H9 (cell line): ENCODE results near the gene MAML3. TPM values are rescaled to one million over a fixed set of nuclear protein-coding genes. Genes with fewer than 3 reads are reported as not detected.

Experiments
- DNase-seq: peaks from one replicate; pipeline ENCODE4 v3.0.0-alpha.2; 2017
- H2AFZ ChIP-seq: one replicate; pipeline ENCODE4 v1.6.1; 2013; ENCODE audit warnings: mild to moderate bottlenecking, low read length, control low read depth, moderate library complexity
- H2AK5ac ChIP-seq: 2 replicates; pipeline ENCODE4 v1.6.1; 2013; ENCODE audit warnings: low read length, control low read depth, mixed read lengths; ENCODE audit not compliant: insufficient read length
- H2BK120ac ChIP-seq: one replicate; pipeline ENCODE4 v1.6.1; 2013; ENCODE audit warnings: low read depth, mild to moderate bottlenecking, low read length, control low read depth, inconsistent platforms; ENCODE audit not compliant: poor library complexity, severe bottlenecking
- H2BK12ac ChIP-seq: 2 replicates; pipeline ENCODE4 v1.6.1; 2013; ENCODE audit warnings: low read length, control low read depth, mixed read lengths, low read depth; ENCODE audit not compliant: insufficient read length
- H2BK15ac ChIP-seq: 2 replicates; pipeline ENCODE4 v1.6.1; 2013; ENCODE audit warnings: low read depth, low read length, control low read depth
- H2BK20ac ChIP-seq: one replicate; pipeline ENCODE4 v1.6.1; 2013; ENCODE audit warnings: low read depth, mild to moderate bottlenecking, low read length, control low read depth, inconsistent platforms; ENCODE audit not compliant: poor library complexity, severe bottlenecking
- H2BK5ac ChIP-seq: 2 replicates; pipeline ENCODE4 v1.6.1; 2013; ENCODE audit warnings: low read length, control low read depth, mixed read lengths; ENCODE audit not compliant: insufficient read length
- H3K14ac ChIP-seq: 2 replicates; pipeline ENCODE4 v1.6.1; 2013; ENCODE audit warnings: low read length, control low read depth; ENCODE audit not compliant: insufficient read depth
- H3K18ac ChIP-seq: 2 replicates; pipeline ENCODE4 v1.6.1; 2013; ENCODE audit warnings: low read depth, mild to moderate bottlenecking, mixed read lengths, low read length, control low read depth; ENCODE audit not compliant: insufficient read length
- H3K23ac ChIP-seq: 2 replicates; pipeline ENCODE4 v1.6.1; 2013; ENCODE audit warnings: low read length, control low read depth, mixed read lengths, low read depth; ENCODE audit not compliant: insufficient read length
- H3K23me2 ChIP-seq: 2 replicates; pipeline ENCODE4 v1.6.1; 2013; ENCODE audit warnings: low read depth, mild to moderate bottlenecking, mixed read lengths, low read length, control low read depth; ENCODE audit not compliant: insufficient read length, poor library complexity, severe bottlenecking
- H3K27ac ChIP-seq: 2 replicates; pipeline ENCODE4 v1.5.1; 2013; ENCODE audit warnings: low read length, control low read depth, mixed read lengths, low read depth; ENCODE audit not compliant: insufficient read length
- H3K27me3 ChIP-seq: 2 replicates; pipeline ENCODE4 v1.6.1; 2013; ENCODE audit warnings: low read length, control low read depth, inconsistent platforms; ENCODE audit not compliant: insufficient read depth
- H3K4ac ChIP-seq: 2 replicates; pipeline ENCODE4 v1.6.1; 2013; ENCODE audit warnings: low read depth, mild to moderate bottlenecking, control low read depth, inconsistent platforms, low read length, moderate library complexity
- H3K4me1 ChIP-seq: 2 replicates; pipeline ENCODE4 v1.6.1; 2013; ENCODE audit warnings: low read length, control low read depth, inconsistent platforms; ENCODE audit not compliant: insufficient read depth
- H3K4me2 ChIP-seq: 2 replicates; pipeline ENCODE4 v1.6.1; 2013; ENCODE audit warnings: low read length, control low read depth, mixed read lengths; ENCODE audit not compliant: insufficient read length, insufficient read depth
- H3K56ac ChIP-seq: 2 replicates; pipeline ENCODE4 v1.6.1; 2013; ENCODE audit warnings: low read depth, mild to moderate bottlenecking, mixed read lengths, low read length, control low read depth; ENCODE audit not compliant: insufficient read length
- H3K79me1 ChIP-seq: 2 replicates; pipeline ENCODE4 v1.6.1; 2013; ENCODE audit warnings: low read depth, mild to moderate bottlenecking, moderate library complexity, low read length, control low read depth, inconsistent platforms; ENCODE audit not compliant: insufficient read depth, poor library complexity, severe bottlenecking
- H3K79me2 ChIP-seq: 2 replicates; pipeline ENCODE4 v1.6.1; 2013; ENCODE audit warnings: low read length, control low read depth, inconsistent platforms; ENCODE audit not compliant: insufficient read depth
- H3K9ac ChIP-seq: 2 replicates; pipeline ENCODE4 v1.6.1; 2013; ENCODE audit warnings: low read length, control low read depth, mixed read lengths; ENCODE audit not compliant: insufficient read length; ENCODE audit errors: extremely low read depth
- H3K9me3 ChIP-seq: one replicate; pipeline ENCODE4 v1.6.1; 2013; ENCODE audit warnings: low read depth, low read length, inconsistent platforms; ENCODE audit not compliant: control insufficient read depth
- H3T11ph ChIP-seq: one replicate; pipeline ENCODE4 v1.6.1; 2013; ENCODE audit warnings: mild to moderate bottlenecking, low read length, control low read depth, inconsistent platforms
- H4K20me1 ChIP-seq: one replicate; pipeline ENCODE4 v1.6.1; 2013; ENCODE audit not compliant: control insufficient read depth, insufficient read length, insufficient read depth
- H4K5ac ChIP-seq: 2 replicates; pipeline ENCODE4 v1.6.1; 2013; ENCODE audit warnings: low read depth, mild to moderate bottlenecking, mixed read lengths, low read length, control low read depth; ENCODE audit not compliant: insufficient read length
- H4K8ac ChIP-seq: replicated peaks from 2 replicates; pipeline ENCODE4 v1.6.1; 2013; ENCODE audit warnings: low read length, control low read depth, mixed read lengths, low read depth; ENCODE audit not compliant: insufficient read length
- H4K91ac ChIP-seq: 2 replicates; pipeline ENCODE4 v1.6.1; 2013; ENCODE audit warnings: low read depth, mild to moderate bottlenecking, moderate library complexity, mixed read lengths, low read length, control low read depth; ENCODE audit not compliant: insufficient read length
- H3K27ac Mint-ChIP-seq, 3 experiments: 2 replicates in 2 of 3; 3 replicates in 1 of 3; pipeline ENCODE4 v1.8.0; 2020 to 2021; ENCODE audit warnings: mixed read lengths in 3 of 3, mild to moderate bottlenecking in 1 of 3, moderate library complexity in 1 of 3
- H3K27me3 Mint-ChIP-seq: 2 replicates; pipeline ENCODE4 v1.8.0; 2021; ENCODE audit warnings: low read depth, mild to moderate bottlenecking, moderate library complexity, mixed read lengths
- H3K36me3 Mint-ChIP-seq, 3 experiments: 2 replicates in 2 of 3; 3 replicates in 1 of 3; pipeline ENCODE4 v1.8.0; 2020 to 2021; ENCODE audit warnings: low read depth in 3 of 3, mixed read lengths in 3 of 3; ENCODE audit not compliant: insufficient read depth in 1 of 3
- H3K4me1 Mint-ChIP-seq, 2 experiments: 2 replicates each; pipeline ENCODE4 v1.8.0; 2020; ENCODE audit warnings: mixed read lengths in 2 of 2
- H3K4me3 Mint-ChIP-seq, 2 experiments: 2 replicates in 1 of 2; 3 replicates in 1 of 2; pipeline ENCODE4 v1.8.0; 2020 to 2021; ENCODE audit warnings: mild to moderate bottlenecking in 2 of 2, mixed read lengths in 2 of 2, moderate library complexity in 1 of 2
- H3K9me3 Mint-ChIP-seq, 2 experiments: 2 replicates in 1 of 2; 3 replicates in 1 of 2; pipeline ENCODE4 v1.8.0; 2020; ENCODE audit warnings: mild to moderate bottlenecking in 2 of 2, mixed read lengths in 2 of 2, moderate library complexity in 1 of 2
- WGBS: extraction: QIAGEN DNeasy Blood & Tissue Kit; methylation state at CpG from one replicate; pipeline ENCODE4 v1.1.7; 2013; ENCODE audit warnings: missing lambda C conversion rate, low lambda C conversion rate, mixed read lengths; ENCODE audit not compliant: insufficient read length; ENCODE audit errors: extremely low coverage; 5-methylcytosine and 5-hydroxymethylcytosine counted together
- total RNA-seq: library from RNA; stranded (reverse); gene quantifications from 2 replicates; pipeline ENCODE4 v1.2.1, GENCODE V29; 2021
- TF ChIP-seq, protein P1 (sequence below): fragments of 200-600 bp; sonication (generic); conservative IDR thresholded peaks from 3 replicates; pipeline ENCODE4 v1.8.0; 2021; ENCODE audit warnings: antibody characterized with exemption, mild to moderate bottlenecking

MAML3 gene
- total RNA-seq, 1 experiment from 2014 or later: 3.9 TPM

GRCh38 chr4:139668658-139669201, 485.3 kb downstream of the MAML3 start:
- H4K91ac ChIP-seq: no peak overlapping the region
- H3K14ac ChIP-seq: no peak overlapping the region
- no peak overlapping the region for H2BK15ac ChIP-seq
- H3K4me2 ChIP-seq: no peak overlapping the region
- no peak overlapping the region for H2BK120ac ChIP-seq
- no peak overlapping the region for H4K8ac ChIP-seq
- no peak overlapping the region for H4K5ac ChIP-seq
- H4K20me1 ChIP-seq: no peaks in the 10 kb centered on the region
- H3K79me2 ChIP-seq: no peaks in the 10 kb centered on the region
- no peak overlapping the region for H3K56ac ChIP-seq
- Mint-ChIP-seq H3K36me3 (peaks cover 0 to 6% (median 4%) of the 10 kb centered on the region in 3 experiments; a peak in 4 of 7 replicates), H3K27ac (peak overlapping the region in 1 of 3 experiments; percentile 2; a peak in 1 of 7 replicates), H3K4me1 (peaks cover 50 to 61% of the 10 kb centered on the region in 2 experiments), H3K9me3 (peaks cover 5% of the 10 kb centered on the region in 2 experiments; a peak in 3 of 5 replicates), H3K4me3 (no peak overlapping the region), H3K27me3 (peaks cover 3% of the 10 kb centered on the region)
- peaks cover 3% of the 10 kb centered on the region; the same call in 1 of the 2 replicates for H3K4me1 ChIP-seq
- no peaks in the 10 kb centered on the region for H3K9me3 ChIP-seq
- no peak overlapping the region for H3K18ac ChIP-seq
- no peaks in the 10 kb centered on the region for H3K27me3 ChIP-seq
- TF ChIP-seq, protein P1, sequence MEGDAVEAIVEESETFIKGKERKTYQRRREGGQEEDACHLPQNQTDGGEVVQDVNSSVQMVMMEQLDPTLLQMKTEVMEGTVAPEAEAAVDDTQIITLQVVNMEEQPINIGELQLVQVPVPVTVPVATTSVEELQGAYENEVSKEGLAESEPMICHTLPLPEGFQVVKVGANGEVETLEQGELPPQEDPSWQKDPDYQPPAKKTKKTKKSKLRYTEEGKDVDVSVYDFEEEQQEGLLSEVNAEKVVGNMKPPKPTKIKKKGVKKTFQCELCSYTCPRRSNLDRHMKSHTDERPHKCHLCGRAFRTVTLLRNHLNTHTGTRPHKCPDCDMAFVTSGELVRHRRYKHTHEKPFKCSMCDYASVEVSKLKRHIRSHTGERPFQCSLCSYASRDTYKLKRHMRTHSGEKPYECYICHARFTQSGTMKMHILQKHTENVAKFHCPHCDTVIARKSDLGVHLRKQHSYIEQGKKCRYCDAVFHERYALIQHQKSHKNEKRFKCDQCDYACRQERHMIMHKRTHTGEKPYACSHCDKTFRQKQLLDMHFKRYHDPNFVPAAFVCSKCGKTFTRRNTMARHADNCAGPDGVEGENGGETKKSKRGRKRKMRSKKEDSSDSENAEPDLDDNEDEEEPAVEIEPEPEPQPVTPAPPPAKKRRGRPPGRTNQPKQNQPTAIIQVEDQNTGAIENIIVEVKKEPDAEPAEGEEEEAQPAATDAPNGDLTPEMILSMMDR: no peak
- H3K27ac ChIP-seq: no peak overlapping the region
- DNase-seq: no peak
- H2BK12ac ChIP-seq: no peak overlapping the region
- no peak overlapping the region for H2AFZ ChIP-seq
- H2AK5ac ChIP-seq: no peak overlapping the region
- no peak overlapping the region for H3K4ac ChIP-seq
- H2BK5ac ChIP-seq: no peak overlapping the region
- H3K9ac ChIP-seq: no peak overlapping the region
- no peak overlapping the region for H3T11ph ChIP-seq
- WGBS: no CpG with 5 or more reads among the region's 4 CpGs
- no peak overlapping the region for H2BK20ac ChIP-seq
- H3K23ac ChIP-seq: no peak overlapping the region
- H3K23me2 ChIP-seq: peaks cover 8% of the 10 kb centered on the region
- no peaks in the 10 kb centered on the region for H3K79me1 ChIP-seq
